ENCODE data around the gene CBFA2T2. TPM values are rescaled to one million over a fixed set of nuclear protein-coding genes. Genes with fewer than 3 reads are reported as not detected.

The CBFA2T2 gene
- total RNA-seq, 1 donor from 2014 or later, result 52.3 TPM

DNA sequence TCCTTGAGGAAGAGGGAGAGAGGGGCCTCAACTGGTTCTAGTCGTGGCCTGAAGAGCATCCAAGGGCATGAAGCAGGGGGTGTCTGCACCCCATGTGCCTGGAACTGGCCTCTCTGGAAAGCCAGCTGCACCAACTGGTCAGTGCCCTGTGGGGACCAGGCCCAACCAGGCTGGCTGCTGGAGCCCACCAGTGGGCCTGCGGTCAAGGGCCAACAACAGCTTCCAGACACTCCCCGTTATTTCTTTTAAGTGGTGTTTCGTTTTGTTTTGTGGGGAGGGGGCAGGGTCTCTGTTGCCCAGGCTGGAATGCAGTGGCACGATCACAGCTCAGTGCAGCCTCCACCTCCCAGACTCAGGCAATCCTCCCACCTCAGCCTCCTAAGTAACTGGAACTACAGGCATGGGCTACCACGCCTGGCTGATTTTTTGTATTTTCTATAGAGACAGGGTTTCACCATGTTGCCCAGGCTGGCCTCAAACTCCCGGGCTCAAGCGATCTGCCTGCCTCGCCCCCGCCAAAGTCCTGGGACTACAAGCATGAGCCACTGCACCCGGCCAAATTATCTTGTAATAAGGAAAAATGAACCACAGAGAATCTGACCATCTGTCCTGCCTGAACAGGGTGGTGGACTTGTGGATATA lies 160.3 kb downstream of the CBFA2T2 start:
- Mint-ChIP-seq H3K9me3 (no peaks in the 10 kb centered on the region), H3K27me3 (no peaks in the 10 kb centered on the region), H3K4me3 (peak overlapping the region; percentile 79), H3K27ac (peak overlapping the region; percentile 97), H3K4me1 (ENCODE audit: unreplicated experiment) (peaks cover 72% of the 10 kb centered on the region), H3K36me3 (peaks cover 27% of the 10 kb centered on the region)
- no peak for DNase-seq (ENCODE audit: extremely low spot score, unreplicated experiment)
- TF ChIP-seq, protein P1, sequence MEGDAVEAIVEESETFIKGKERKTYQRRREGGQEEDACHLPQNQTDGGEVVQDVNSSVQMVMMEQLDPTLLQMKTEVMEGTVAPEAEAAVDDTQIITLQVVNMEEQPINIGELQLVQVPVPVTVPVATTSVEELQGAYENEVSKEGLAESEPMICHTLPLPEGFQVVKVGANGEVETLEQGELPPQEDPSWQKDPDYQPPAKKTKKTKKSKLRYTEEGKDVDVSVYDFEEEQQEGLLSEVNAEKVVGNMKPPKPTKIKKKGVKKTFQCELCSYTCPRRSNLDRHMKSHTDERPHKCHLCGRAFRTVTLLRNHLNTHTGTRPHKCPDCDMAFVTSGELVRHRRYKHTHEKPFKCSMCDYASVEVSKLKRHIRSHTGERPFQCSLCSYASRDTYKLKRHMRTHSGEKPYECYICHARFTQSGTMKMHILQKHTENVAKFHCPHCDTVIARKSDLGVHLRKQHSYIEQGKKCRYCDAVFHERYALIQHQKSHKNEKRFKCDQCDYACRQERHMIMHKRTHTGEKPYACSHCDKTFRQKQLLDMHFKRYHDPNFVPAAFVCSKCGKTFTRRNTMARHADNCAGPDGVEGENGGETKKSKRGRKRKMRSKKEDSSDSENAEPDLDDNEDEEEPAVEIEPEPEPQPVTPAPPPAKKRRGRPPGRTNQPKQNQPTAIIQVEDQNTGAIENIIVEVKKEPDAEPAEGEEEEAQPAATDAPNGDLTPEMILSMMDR (conservative IDR thresholded peaks at IDR 0.05), result no peak

DNA sequence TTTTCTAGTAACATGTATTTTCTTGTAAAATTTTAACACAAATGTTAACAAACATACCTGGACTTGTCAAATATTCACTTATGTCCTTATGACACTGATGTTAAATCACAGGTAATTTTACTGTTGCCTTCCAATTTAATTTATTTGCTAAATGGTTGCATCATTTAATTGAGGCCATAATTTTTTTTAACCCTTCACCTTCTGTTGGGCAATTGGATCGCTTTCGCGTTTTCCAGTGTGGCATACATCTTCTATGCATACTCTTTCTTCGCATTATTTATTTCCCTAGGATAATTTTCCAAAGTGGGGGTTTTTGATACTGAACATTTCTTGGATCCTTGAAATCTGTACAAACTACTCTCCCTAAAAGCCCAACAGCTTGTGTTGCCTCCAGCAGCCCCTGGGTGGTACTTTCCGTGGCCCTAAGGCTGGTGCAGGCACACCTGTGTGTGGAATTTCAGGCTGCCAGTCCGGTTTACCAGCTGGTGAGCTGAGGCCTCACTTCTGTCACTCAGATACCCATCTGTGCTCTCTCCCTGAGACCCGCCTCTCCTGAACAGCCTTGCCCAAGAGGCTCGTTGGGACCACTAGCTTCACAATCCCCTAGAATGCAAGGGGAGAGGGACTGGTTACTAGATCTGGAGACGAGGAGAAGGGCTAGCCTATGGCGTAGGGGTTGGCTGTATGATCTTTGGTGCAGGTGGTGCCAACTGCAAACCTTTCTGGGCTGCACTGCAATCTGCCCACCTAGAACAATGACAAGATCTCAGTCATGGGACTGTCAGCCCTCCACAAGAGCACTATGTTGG lies 161.1 kb downstream of the CBFA2T2 start:
- Mint-ChIP-seq H3K27ac (peak overlapping the region; percentile 97), H3K4me3 (peak overlapping the region; percentile 79), H3K27me3 (no peaks in the 10 kb centered on the region), H3K36me3 (peaks cover 21% of the 10 kb centered on the region), H3K9me3 (no peaks in the 10 kb centered on the region), H3K4me1 (ENCODE audit: unreplicated experiment) (peaks cover 68% of the 10 kb centered on the region)
- TF ChIP-seq, protein P1 (conservative IDR thresholded peaks at IDR 0.05), result peak; percentile 18
- no peak for DNase-seq (ENCODE audit: extremely low spot score, unreplicated experiment)

DNA sequence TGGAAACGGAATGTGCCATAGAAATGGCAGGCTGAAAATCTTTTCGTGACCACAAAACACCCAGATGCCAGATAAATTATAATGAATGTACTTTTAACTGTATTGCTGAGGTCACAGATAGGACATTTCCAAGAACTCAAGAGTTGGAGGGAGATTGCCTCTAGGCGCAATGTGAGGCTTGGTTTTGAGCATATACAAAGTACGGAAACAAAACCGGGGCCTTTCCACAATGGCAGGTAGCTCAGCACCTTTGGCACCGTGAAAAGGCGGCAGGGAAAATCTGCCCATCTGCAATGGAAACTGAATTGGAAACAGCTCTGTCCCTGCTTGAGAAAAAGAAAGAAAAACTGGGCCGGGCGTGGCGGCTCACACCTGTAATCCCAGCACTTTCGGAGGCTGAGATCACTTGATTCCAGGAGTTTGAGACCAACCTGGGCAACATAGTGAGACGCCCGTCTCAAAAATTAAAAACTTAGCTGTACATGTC lies 161.7 kb downstream of the CBFA2T2 start:
- DNase-seq (ENCODE audit: extremely low spot score, unreplicated experiment), result no peak
- H3K4me1 Mint-ChIP-seq (ENCODE audit: unreplicated experiment), result peaks cover 68% of the 10 kb centered on the region
- peaks cover 21% of the 10 kb centered on the region for H3K36me3 Mint-ChIP-seq
- TF ChIP-seq, protein P1 (conservative IDR thresholded peaks at IDR 0.05), result no peak
- peak overlapping the region; percentile 79 for H3K4me3 Mint-ChIP-seq
- peak overlapping the region; percentile 97 for H3K27ac Mint-ChIP-seq
- H3K9me3 Mint-ChIP-seq, result no peaks in the 10 kb centered on the region
- H3K27me3 Mint-ChIP-seq, result no peaks in the 10 kb centered on the region

DNA sequence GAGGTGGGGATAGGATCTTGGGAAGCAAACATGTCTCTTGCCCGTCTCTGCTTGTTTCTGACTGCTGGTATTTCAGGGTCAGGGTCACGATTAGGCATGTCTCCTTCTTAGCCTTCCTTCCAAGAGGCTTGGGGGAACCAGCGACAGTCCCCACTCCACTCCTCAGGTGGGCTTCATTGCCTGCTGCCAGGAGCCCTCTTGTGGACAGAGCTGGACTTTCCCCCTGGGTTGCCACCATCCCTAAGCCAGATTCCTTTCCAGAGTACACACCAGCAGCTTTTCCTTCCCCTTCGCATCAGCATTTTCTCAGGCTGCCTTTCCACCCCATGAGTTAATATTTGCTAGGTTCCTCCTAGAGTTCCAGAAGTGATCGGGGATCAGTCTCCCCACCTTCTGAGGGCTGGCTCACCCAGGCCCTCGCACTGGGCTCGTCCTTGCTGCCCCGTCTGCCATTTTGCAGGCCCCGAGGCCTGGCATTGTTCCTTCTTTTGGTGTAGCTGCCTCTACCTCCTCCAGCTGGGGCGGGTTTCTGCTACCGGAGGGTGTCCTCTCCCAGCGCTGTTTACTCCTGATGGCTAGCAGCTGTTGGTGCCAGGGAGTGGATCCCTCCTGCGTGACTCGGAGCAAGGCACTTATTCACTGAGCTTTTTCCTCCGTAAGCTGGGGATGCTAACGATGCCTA lies 163.5 kb downstream of the CBFA2T2 start:
- peaks cover 16% of the 10 kb centered on the region for H3K36me3 Mint-ChIP-seq

More for the DNA sequence above, 163.5 kb downstream of the CBFA2T2 start:
- TF ChIP-seq, protein P1 (conservative IDR thresholded peaks at IDR 0.05), result peak; percentile 98
- H3K9me3 Mint-ChIP-seq, result no peaks in the 10 kb centered on the region
- peak; percentile 81 for DNase-seq (ENCODE audit: extremely low spot score, unreplicated experiment)
- H3K27ac Mint-ChIP-seq, result peak overlapping the region; percentile 99
- H3K4me1 Mint-ChIP-seq (ENCODE audit: unreplicated experiment), result peaks cover 60% of the 10 kb centered on the region
- H3K27me3 Mint-ChIP-seq, result no peaks in the 10 kb centered on the region
- peak overlapping the region; percentile 77 for H3K4me3 Mint-ChIP-seq
